VCaP (cell line): ENCODE measurements around the gene TFF1.

Experiments
- H3K27ac ChIP-seq: fragments of 450-650 bp; 2 replicates; pipeline ENCODE4 v1.5.1; 2017
- TF ChIP-seq, protein P1 (sequence below): fragments of 450-650 bp; conservative IDR thresholded peaks from 2 replicates; pipeline ENCODE4 v1.5.1; 2017; ENCODE audit warnings: mild to moderate bottlenecking, moderate library complexity

TFF1 gene

DNA sequence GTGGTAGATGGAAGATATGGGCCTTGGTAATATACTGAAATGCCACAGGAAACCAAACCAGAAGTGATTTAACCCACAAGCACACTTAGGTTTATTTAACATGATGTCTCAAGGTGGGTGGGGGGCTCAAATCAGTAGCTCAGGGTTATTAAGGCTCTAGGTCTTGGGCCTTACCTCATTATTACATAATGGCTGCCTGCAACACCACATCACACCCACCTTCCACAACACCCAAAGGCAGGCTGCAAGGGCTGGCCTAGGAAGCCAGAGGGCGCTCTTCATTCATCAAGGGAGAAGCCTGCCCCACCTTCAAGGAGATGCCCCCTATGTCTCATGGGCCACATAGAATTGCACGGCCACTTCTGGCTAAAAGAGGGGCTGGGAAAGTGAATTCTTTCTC is 6.0 kb downstream of the TFF1 start:
- H3K27ac ChIP-seq = no peak overlapping the region
- TF ChIP-seq, protein P1, sequence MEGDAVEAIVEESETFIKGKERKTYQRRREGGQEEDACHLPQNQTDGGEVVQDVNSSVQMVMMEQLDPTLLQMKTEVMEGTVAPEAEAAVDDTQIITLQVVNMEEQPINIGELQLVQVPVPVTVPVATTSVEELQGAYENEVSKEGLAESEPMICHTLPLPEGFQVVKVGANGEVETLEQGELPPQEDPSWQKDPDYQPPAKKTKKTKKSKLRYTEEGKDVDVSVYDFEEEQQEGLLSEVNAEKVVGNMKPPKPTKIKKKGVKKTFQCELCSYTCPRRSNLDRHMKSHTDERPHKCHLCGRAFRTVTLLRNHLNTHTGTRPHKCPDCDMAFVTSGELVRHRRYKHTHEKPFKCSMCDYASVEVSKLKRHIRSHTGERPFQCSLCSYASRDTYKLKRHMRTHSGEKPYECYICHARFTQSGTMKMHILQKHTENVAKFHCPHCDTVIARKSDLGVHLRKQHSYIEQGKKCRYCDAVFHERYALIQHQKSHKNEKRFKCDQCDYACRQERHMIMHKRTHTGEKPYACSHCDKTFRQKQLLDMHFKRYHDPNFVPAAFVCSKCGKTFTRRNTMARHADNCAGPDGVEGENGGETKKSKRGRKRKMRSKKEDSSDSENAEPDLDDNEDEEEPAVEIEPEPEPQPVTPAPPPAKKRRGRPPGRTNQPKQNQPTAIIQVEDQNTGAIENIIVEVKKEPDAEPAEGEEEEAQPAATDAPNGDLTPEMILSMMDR = no peak

DNA sequence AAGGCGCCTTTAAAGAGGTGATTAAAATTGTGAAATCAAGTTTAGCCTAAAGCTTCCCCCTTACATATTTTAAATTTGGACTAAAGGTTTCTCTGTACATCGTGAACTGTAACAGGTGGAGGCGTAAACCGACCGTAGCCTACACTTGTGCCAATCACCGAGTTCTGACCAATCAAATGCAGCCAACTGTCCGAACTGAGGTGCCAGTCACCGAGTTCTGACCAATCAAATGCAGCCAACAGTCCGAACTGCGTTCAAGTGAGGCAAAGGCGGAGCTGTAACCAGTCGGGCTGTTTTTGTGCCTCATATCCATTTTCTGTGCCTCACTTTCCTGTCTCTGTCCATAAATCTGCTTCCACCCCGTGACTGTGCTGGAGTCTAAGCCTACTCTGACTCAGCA is 7.4 kb downstream of the TFF1 start:
- TF ChIP-seq, protein P1 = no peak

DNA sequence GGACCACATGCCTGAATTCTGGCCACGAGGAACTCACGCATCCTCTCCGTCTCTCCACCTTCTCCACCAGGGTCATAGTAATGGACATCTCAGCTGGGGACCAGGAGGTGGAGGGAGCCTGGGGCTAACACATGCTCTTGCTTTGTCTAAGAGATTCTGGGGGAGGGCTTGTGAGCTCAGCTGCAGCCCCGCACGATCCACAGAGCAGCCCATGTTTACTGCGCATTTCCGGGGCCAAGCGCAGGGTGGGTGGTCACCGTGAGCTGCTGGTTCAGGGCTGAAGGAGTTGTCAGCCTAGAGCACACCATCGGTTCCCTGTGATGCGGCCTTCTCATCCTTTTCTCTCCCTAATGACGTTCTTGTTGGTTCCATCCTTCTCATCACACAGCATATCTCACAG is 8.1 kb downstream of the TFF1 start:
- TF ChIP-seq, protein P1 = no peak
- H3K27ac ChIP-seq = no peak overlapping the region

More for the DNA sequence above, 7.4 kb downstream of the TFF1 start:
- no peak overlapping the region for H3K27ac ChIP-seq

DNA sequence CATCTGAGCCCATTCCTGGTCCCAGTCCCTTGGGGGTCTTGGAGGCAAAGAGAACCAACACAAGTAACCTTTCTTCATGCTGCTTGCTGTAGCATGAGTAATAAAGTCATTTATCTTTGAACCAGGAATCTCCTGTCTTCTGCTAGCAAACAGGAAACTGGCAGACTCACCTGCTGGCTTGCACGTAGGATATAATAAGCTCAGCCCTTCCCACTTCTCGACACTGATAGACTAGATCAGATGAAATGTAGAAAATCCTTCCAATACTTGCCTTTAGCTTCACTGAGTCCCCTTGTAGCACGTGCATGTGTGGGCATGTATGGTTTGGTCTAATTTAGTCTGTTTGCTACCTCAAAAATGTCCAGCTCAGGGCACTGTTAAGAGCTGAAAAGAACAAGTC is 9.0 kb downstream of the TFF1 start:
- TF ChIP-seq, protein P1 = no peak
- no peak overlapping the region for H3K27ac ChIP-seq

DNA sequence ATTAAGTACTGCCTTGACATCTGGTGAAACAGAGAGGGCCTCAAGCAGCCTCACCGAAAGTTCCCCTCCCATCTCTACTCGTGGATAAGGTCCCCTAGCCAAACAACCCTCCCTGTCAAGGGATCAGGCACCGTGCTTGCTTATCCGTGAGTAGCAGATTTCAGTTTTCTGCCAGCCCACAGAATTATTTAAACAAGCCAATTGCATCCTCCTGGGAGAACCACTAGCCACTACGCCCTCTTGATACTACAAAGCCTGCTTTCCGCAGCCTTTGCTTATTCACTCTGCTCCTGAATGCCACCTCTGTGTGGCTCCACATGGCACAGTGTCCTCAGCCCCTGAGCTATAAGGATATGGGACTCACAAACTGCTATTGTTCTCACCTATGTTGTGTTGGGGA is 9.7 kb downstream of the TFF1 start:
- TF ChIP-seq, protein P1 = no peak
- H3K27ac ChIP-seq = no peak overlapping the region

DNA sequence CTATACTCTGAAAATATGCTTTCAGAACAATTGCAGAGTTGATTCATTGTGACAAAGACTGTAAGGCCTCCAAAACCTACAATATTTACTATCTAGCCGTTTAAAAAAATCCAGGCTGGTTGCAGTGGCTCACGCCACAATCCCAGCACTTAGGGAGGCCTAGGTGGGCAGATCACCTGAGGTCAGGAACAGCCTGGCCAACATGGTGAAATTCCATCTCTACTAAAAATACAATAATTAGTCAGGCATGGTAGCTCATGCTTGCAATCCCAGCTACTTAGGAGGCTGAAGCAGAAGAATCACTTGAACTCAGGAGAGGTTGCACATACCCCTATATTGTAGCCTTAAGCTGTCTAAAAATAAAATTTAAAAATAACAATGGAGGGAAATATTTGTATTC is 10.3 kb downstream of the TFF1 start:
- H3K27ac ChIP-seq = no peak overlapping the region
- TF ChIP-seq, protein P1 = no peak

DNA sequence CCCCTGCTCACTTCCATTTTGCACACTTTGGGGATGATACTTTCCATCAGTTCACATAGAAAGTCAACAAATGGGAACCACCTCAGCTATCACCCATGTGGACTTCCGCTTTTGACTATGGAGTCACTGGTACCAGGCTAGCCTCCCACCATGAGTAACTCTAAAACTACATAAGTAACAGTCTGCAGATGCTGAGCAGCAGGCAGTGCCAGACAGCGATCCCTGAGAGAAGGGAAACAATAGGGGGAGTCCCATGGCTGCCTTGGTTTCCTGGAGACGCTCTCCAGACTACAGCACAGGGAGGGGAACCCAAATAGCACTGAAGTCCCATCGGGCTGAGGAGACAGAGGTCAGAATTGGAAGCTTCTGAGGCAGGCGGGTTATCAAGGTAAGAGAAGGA is 12.7 kb downstream of the TFF1 start:
- TF ChIP-seq, protein P1 = no peak
- no peak overlapping the region for H3K27ac ChIP-seq
